OCI-LY1 (cell line): ENCODE results near the gene POLQ.

Source experiments
- CTCF ChIP-seq: fragments of 200-600 bp; sonication (generic), shearing (Covaris generic); IDR thresholded peaks from 2 replicates; pipeline ENCODE4 v1.5.1; 2017; ENCODE audit warnings: mild to moderate bottlenecking, antibody characterized with exemption, low read length, moderate library complexity, mixed read lengths
- EZH2 ChIP-seq: fragments of 200-600 bp; sonication (generic), shearing (Covaris generic); IDR thresholded peaks from 2 replicates; pipeline ENCODE4 v1.8.0; 2017; ENCODE audit warnings: borderline replicate concordance, mixed run types, mild to moderate bottlenecking, antibody characterized with exemption, low read length, moderate library complexity, mixed read lengths

GRCh38 chr3:121542924-121543323, 2.9 kb downstream of the POLQ start:
- TF ChIP-seq CTCF (no peak), EZH2 (no peak)
